Activated T-cell treated with anti-CD3 and anti-CD28 coated beads, Interleukin-2, amount 50 U/mL, for 72 hours (primary cell): ENCODE data around the gene FGF2. TPM values are rescaled to one million over a fixed set of nuclear protein-coding genes. Genes with fewer than 3 reads are reported as not detected.
"Not testable (repeated sequence)": the region's sequence is repeated elsewhere in the genome, so short reads cannot be mapped to it uniquely, and the experiment has no call there.

Experiments used
- ATAC-seq, 2 donors: fragments of 150-1000 bp; cut with Tn5 transposase; replicated peaks in 1 of 2; 2 replicates each; pipeline ENCODE4 v1.10.0; 2021; ENCODE audit warnings: moderate library complexity in 2 of 2, mild to moderate bottlenecking in 1 of 2
- DNase-seq, 2 donors: peaks; one replicate each; pipeline ENCODE4 v3.0.0; 2021 to 2022; ENCODE audit warnings: mixed read lengths in 1 of 2
- H3K27ac Mint-ChIP-seq: one replicate; pipeline ENCODE4 v1.8.0; 2022; ENCODE audit warnings: mild to moderate bottlenecking, moderate library complexity, mixed read lengths
- H3K27me3 Mint-ChIP-seq: one replicate; pipeline ENCODE4 v1.8.0; 2022; ENCODE audit warnings: low read depth, mixed read lengths
- H3K36me3 Mint-ChIP-seq, 2 donors: one replicate each; pipeline ENCODE4 v1.8.0; 2022; ENCODE audit warnings: mixed read lengths in 2 of 2, mild to moderate bottlenecking in 1 of 2; ENCODE audit not compliant: insufficient read depth in 2 of 2
- H3K4me1 Mint-ChIP-seq: one replicate; pipeline ENCODE4 v1.8.0; 2022; ENCODE audit warnings: low read depth, mixed read lengths
- H3K4me3 Mint-ChIP-seq, 2 donors: one replicate each; pipeline ENCODE4 v1.8.0; 2022; ENCODE audit warnings: mild to moderate bottlenecking in 2 of 2, mixed read lengths in 2 of 2, moderate library complexity in 2 of 2
- H3K9me3 Mint-ChIP-seq, 2 donors: one replicate each; pipeline ENCODE4 v1.8.0; 2022; ENCODE audit warnings: mixed read lengths in 2 of 2
- total RNA-seq, 2 donors: library from RNA; stranded (reverse); gene quantifications; one replicate each; pipeline ENCODE4 v1.2.3, GENCODE V29; 2022

Gene FGF2
- 1 to 10 TPM; 2.7 to 4.8 TPM for total RNA-seq

- Mint-ChIP-seq H3K4me1 (peaks cover 19% of the 10 kb centered on the region), H3K9me3 (no peaks in the 10 kb centered on the region), H3K27me3 (peaks cover 83% of the 10 kb centered on the region), H3K36me3 (peaks cover 0 to 6% of the 10 kb centered on the region in 2 donors), H3K4me3 (peak within 1 kb of the TSS; percentile 86 to 89), H3K27ac (peak within 1 kb of the TSS; percentile 64)
- DNase-seq (peak; percentile 39 to 47), ATAC-seq (peak; percentile 35 to 41)
Observed at GRCh38 chr4:122826553-122827257, at the start of gene FGF2. Gene FGF2, plus strand, starts transcription at chr4:122826831. Its CDS starts 344 bp downstream, at chr4:122827175.

GRCh38 chr4:122776916-122777315 lies 49.7 kb upstream of the FGF2 start:
- DNase-seq (no peak), ATAC-seq (no peak)
- Mint-ChIP-seq H3K36me3 (no peaks in the 10 kb centered on the region), H3K4me3 (no peak overlapping the region), H3K4me1 (peaks cover 5% of the 10 kb centered on the region), H3K27ac (no peak overlapping the region), H3K9me3 (no peaks in the 10 kb centered on the region), H3K27me3 (peaks cover 31% of the 10 kb centered on the region)

GRCh38 chr4:122777846-122778673 lies 48.6 kb upstream of the FGF2 start:
- DNase-seq = no peak
- Mint-ChIP-seq H3K27me3 (peaks cover 32% of the 10 kb centered on the region), H3K9me3 (no peaks in the 10 kb centered on the region), H3K4me3 (no peak overlapping the region), H3K4me1 (peaks cover 5% of the 10 kb centered on the region), H3K27ac (no peak overlapping the region), H3K36me3 (no peaks in the 10 kb centered on the region)
- ATAC-seq = no peak

- H3K4me3 Mint-ChIP-seq = no peak overlapping the region
- ATAC-seq = no peak
Observed at GRCh38 chr4:122781486-122781885, 45.1 kb upstream of the FGF2 start.

GRCh38 chr4:122783301-122784215 lies 43.1 kb upstream of the FGF2 start:
- Mint-ChIP-seq H3K36me3 (peaks cover 2 to 4% of the 10 kb centered on the region in 2 donors), H3K4me1 (peaks cover 24% of the 10 kb centered on the region), H3K4me3 (no peak overlapping the region), H3K27me3 (peaks cover 36% of the 10 kb centered on the region), H3K9me3 (peaks cover 0 to 10% of the 10 kb centered on the region in 2 donors), H3K27ac (no peak overlapping the region)
- DNase-seq (no peak), ATAC-seq (no peak)

More at GRCh38 chr4:122781486-122781885, 45.1 kb upstream of the FGF2 start:
- H3K27ac Mint-ChIP-seq = no peak overlapping the region
- H3K9me3 Mint-ChIP-seq = peaks cover 0 to 10% of the 10 kb centered on the region in 2 donors
- peaks cover 23% of the 10 kb centered on the region for H3K4me1 Mint-ChIP-seq
- peaks cover 36% of the 10 kb centered on the region for H3K27me3 Mint-ChIP-seq
- peaks cover 2 to 4% of the 10 kb centered on the region in 2 donors for H3K36me3 Mint-ChIP-seq
- no peak for DNase-seq

GRCh38 chr4:122784261-122784660 lies 42.4 kb upstream of the FGF2 start:
- DNase-seq = no peak
- Mint-ChIP-seq H3K27me3 (peaks cover 36% of the 10 kb centered on the region), H3K27ac (peak overlapping the region; percentile 81), H3K4me1 (peaks cover 24% of the 10 kb centered on the region), H3K36me3 (peaks cover 2 to 4% of the 10 kb centered on the region in 2 donors), H3K9me3 (peaks cover 0 to 10% of the 10 kb centered on the region in 2 donors), H3K4me3 (no peak overlapping the region)
- no peak for ATAC-seq

GRCh38 chr4:122785099-122785498 lies 41.5 kb upstream of the FGF2 start:
- ATAC-seq = no peak
- Mint-ChIP-seq H3K36me3 (peaks cover 2 to 4% of the 10 kb centered on the region in 2 donors), H3K27me3 (peaks cover 36% of the 10 kb centered on the region), H3K4me3 (peak overlapping the region; percentile 27 to 73), H3K27ac (peak overlapping the region; percentile 59), H3K9me3 (peaks cover 0 to 10% of the 10 kb centered on the region in 2 donors), H3K4me1 (peaks cover 24% of the 10 kb centered on the region)
- DNase-seq = no peak

- Mint-ChIP-seq H3K4me3 (peak overlapping the region; percentile 27 to 73), H3K4me1 (peaks cover 24% of the 10 kb centered on the region), H3K27me3 (peaks cover 25% of the 10 kb centered on the region), H3K9me3 (peaks cover 0 to 10% of the 10 kb centered on the region in 2 donors)
- ATAC-seq = peak; percentile 91 to 94
- DNase-seq = peak; percentile 33 to 59
- not testable (repeated sequence) for H3K36me3 Mint-ChIP-seq, H3K27ac Mint-ChIP-seq
Observed at GRCh38 chr4:122786296-122786695, 40.3 kb upstream of the FGF2 start.

- Mint-ChIP-seq H3K27me3 (peaks cover 20% of the 10 kb centered on the region), H3K4me1 (peaks cover 24% of the 10 kb centered on the region), H3K9me3 (peaks cover 0 to 10% of the 10 kb centered on the region in 2 donors)
- H3K4me3 Mint-ChIP-seq, H3K36me3 Mint-ChIP-seq, H3K27ac Mint-ChIP-seq, DNase-seq, ATAC-seq: not testable (repeated sequence)
Observed at GRCh38 chr4:122786920-122787319, 39.7 kb upstream of the FGF2 start.

GRCh38 chr4:122787940-122788339 lies 38.7 kb upstream of the FGF2 start:
- H3K36me3 Mint-ChIP-seq = peaks cover 2 to 4% of the 10 kb centered on the region in 2 donors
- ATAC-seq (no peak), DNase-seq (no peak)
- H3K27me3 Mint-ChIP-seq = peaks cover 14% of the 10 kb centered on the region
- H3K4me3 Mint-ChIP-seq = no peak overlapping the region
- H3K4me1 Mint-ChIP-seq = peaks cover 24% of the 10 kb centered on the region
- H3K9me3 Mint-ChIP-seq = peaks cover 0 to 10% of the 10 kb centered on the region in 2 donors
- no peak overlapping the region for H3K27ac Mint-ChIP-seq

- no peak for ATAC-seq
- Mint-ChIP-seq H3K4me3 (no peak overlapping the region), H3K4me1 (peaks cover 24% of the 10 kb centered on the region)
Observed at GRCh38 chr4:122788935-122789334, 37.7 kb upstream of the FGF2 start.

GRCh38 chr4:122793811-122794210 lies 32.8 kb upstream of the FGF2 start:
- no peak for ATAC-seq
- Mint-ChIP-seq H3K9me3 (no peaks in the 10 kb centered on the region), H3K27me3 (peaks cover 20% of the 10 kb centered on the region), H3K36me3 (no peaks in the 10 kb centered on the region), H3K4me1 (peaks cover 11% of the 10 kb centered on the region), H3K27ac (no peak overlapping the region), H3K4me3 (no peak overlapping the region)
- no peak for DNase-seq

More at GRCh38 chr4:122788935-122789334, 37.7 kb upstream of the FGF2 start:
- H3K27me3 Mint-ChIP-seq = peaks cover 4% of the 10 kb centered on the region
- H3K27ac Mint-ChIP-seq = no peak overlapping the region
- DNase-seq = no peak
- peaks cover 2 to 4% of the 10 kb centered on the region in 2 donors for H3K36me3 Mint-ChIP-seq
- H3K9me3 Mint-ChIP-seq = peaks cover 0 to 10% of the 10 kb centered on the region in 2 donors
